Keratinocyte (primary cell): ENCODE measurements around the gene NLGN1. TPM values are rescaled to one million over a fixed set of nuclear protein-coding genes. Genes with fewer than 3 reads are reported as not detected.

Experiments
- DNase-seq: peaks from one replicate; pipeline ENCODE4 v3.0.0-alpha.2; 2011; ENCODE audit warnings: low read depth, missing footprints, low spot score
- FAIRE-seq: peaks from 2 replicates; lab custom pipeline; 2011; peaks lifted over from hg19 to GRCh38; lab: Jason Lieb, UNC
- H2AFZ ChIP-seq: 2 replicates; pipeline ENCODE4 v1.6.0; 2012; ENCODE audit warnings: low read length, control low read depth, inconsistent platforms; ENCODE audit not compliant: control insufficient read depth
- H3K27ac ChIP-seq: 2 replicates; pipeline ENCODE4 v1.5.1; 2011; ENCODE audit warnings: low read length; ENCODE audit not compliant: control insufficient read depth, insufficient read depth
- H3K27me3 ChIP-seq: 3 replicates; pipeline ENCODE4 v1.6.0; 2011; ENCODE audit warnings: low read length; ENCODE audit not compliant: control insufficient read depth, insufficient read depth; ENCODE audit errors: extremely low read depth
- H3K36me3 ChIP-seq, 2 experiments: 2 replicates in 1 of 2; 3 replicates in 1 of 2; pipeline ENCODE4 v1.5.1; 2011; ENCODE audit warnings: low read length in 2 of 2, mild to moderate bottlenecking in 1 of 2; ENCODE audit not compliant: control insufficient read depth in 2 of 2, insufficient read depth in 2 of 2; ENCODE audit errors: extremely low read depth in 1 of 2
- H3K4me1 ChIP-seq: 3 replicates; pipeline ENCODE4 v1.5.1; 2011; ENCODE audit warnings: low read length; ENCODE audit not compliant: control insufficient read depth, insufficient read depth; ENCODE audit errors: extremely low read depth
- H3K4me2 ChIP-seq: 3 replicates; pipeline ENCODE4 v1.6.0; 2011; ENCODE audit warnings: low read depth, low read length; ENCODE audit not compliant: control insufficient read depth, insufficient read depth; ENCODE audit errors: extremely low read depth
- H3K4me3 ChIP-seq, 3 experiments: fragments of 200-600 bp in 1 of 3; sonication (generic) in 1 of 3; 2 replicates in 2 of 3; 3 replicates in 1 of 3; pipeline ENCODE4 v1.5.1; 2011 to 2016; ENCODE audit warnings: low read length in 3 of 3, mild to moderate bottlenecking in 3 of 3, control low read depth in 2 of 3, inconsistent platforms in 1 of 3, low read depth in 1 of 3, mixed read lengths in 1 of 3, mixed run types in 1 of 3, moderate library complexity in 1 of 3; ENCODE audit not compliant: control insufficient read depth in 2 of 3, insufficient read depth in 2 of 3; ENCODE audit errors: extremely low read depth in 1 of 3
- H3K79me2 ChIP-seq: 2 replicates; pipeline ENCODE4 v1.6.0; 2012; ENCODE audit warnings: low read length; ENCODE audit not compliant: control insufficient read depth, insufficient read depth
- H3K9ac ChIP-seq: 3 replicates; pipeline ENCODE4 v1.6.0; 2011; ENCODE audit warnings: low read length; ENCODE audit not compliant: control insufficient read depth, insufficient read depth; ENCODE audit errors: extremely low read depth
- H3K9me1 ChIP-seq: 3 replicates; pipeline ENCODE4 v1.6.0; 2011; ENCODE audit warnings: low read length; ENCODE audit not compliant: control insufficient read depth, insufficient read depth; ENCODE audit errors: extremely low read depth
- H3K9me3 ChIP-seq: 2 replicates; pipeline ENCODE4 v1.5.1; 2012; ENCODE audit warnings: low read depth, low read length; ENCODE audit not compliant: control insufficient read depth
- H4K20me1 ChIP-seq: 3 replicates; pipeline ENCODE4 v1.6.0; 2011; ENCODE audit warnings: low read length; ENCODE audit not compliant: control insufficient read depth, insufficient read depth; ENCODE audit errors: extremely low read depth
- EZH2 ChIP-seq: IDR thresholded peaks from one replicate; pipeline ENCODE4 v1.6.1; 2012; ENCODE audit warnings: inconsistent platforms, mild to moderate bottlenecking, low read length, moderate library complexity
- dilution Hi-C: fragments of 300-500 bp; cut with MboI; formaldehyde crosslinking; loops from one replicate; pipeline ENCODE4 v1.7.0; 2020; ENCODE audit warnings: low sequenced_read_pairs; ENCODE audit not compliant: extremely low pct_ligation_motif_present
- polyA plus RNA-seq, 5 experiments: library from polyadenylated mRNA; depleted of rRNA in 3 of 5; stranded (reverse) in 3 of 5; stranded (forward) in 1 of 5; unstranded in 1 of 5; fragments of >200 nt; gene quantifications; 1 replicate in 1 of 5; 2 replicates in 3 of 5; 3 replicates in 1 of 5; pipeline versions ENCODE4 v1.2.1 to v1.2.3, GENCODE V29; 2011 to 2012; ENCODE audit warnings: missing spikeins in 2 of 5, low read depth in 1 of 5, low replicate concordance in 1 of 5
- TF ChIP-seq, protein P1 (sequence below), 3 experiments: IDR thresholded peaks in 1 of 3; conservative IDR thresholded peaks in 1 of 3; optimal IDR thresholded peaks in 1 of 3; 2 replicates in 2 of 3; 3 replicates in 1 of 3; pipeline versions ENCODE3 to v1.5.1; 2011; ENCODE audit warnings: low read length in 3 of 3, mild to moderate bottlenecking in 3 of 3, moderate library complexity in 2 of 3, control low read depth in 1 of 3, inconsistent platforms in 1 of 3; ENCODE audit not compliant: insufficient read depth in 2 of 3; ENCODE audit errors: extremely low read depth in 1 of 3

NLGN1 gene
- polyA plus RNA-seq, 1 donor (not counting 4 experiments of a cell fraction or from before 2014, with no cell fraction given): not detected

DNA sequence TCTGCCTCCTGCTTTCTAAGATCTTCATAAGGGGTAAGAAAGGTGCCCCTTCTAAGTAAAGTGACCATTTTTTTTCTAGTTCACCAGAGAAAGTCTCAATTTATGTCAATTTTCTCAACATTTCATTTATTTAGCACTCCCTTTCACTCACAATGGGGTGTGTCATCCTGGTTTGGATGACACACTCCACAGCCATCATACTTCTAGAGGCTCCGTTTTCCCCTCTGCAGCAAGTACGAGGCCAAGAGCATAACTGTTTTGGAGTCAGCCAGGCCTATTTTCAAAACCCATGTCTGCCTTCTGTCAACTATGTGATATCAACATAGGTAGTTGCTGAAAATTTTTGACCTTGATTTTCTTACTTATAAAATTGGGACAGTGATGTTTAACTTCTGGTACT, 703.2 kb downstream of the NLGN1 start:
- H3K9ac ChIP-seq: no peak overlapping the region

DNA sequence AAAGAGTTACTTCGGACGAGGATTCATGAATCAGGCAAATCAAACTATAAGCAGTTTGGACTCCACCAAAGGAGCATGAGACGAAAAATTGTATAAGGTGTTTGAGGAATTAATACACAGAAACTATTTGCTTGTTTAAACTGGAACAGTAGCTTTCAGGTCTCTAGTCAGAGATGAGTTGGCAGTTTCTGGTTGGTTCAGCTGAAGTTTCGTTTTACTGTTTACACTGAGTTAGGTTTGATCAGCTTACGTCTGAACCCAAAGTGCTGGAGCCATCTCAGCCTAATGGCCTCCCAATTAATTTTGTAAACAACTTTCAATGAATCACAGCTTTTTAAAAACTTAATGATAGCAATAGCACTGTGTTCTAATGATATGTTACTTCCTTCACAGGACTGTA, 703.7 kb downstream of the NLGN1 start:
- Histone ChIP-seq H3K4me1 (no peaks in the 10 kb centered on the region), H3K9ac (no peak overlapping the region), H4K20me1 (no peaks in the 10 kb centered on the region), H3K4me2 (no peak overlapping the region), H3K9me3 (no peaks in the 10 kb centered on the region), H3K27ac (no peak overlapping the region), H3K36me3 (no peaks in the 10 kb centered on the region), H3K9me1 (no peaks in the 10 kb centered on the region), H3K79me2 (no peaks in the 10 kb centered on the region), H3K4me3 (no peak overlapping the region), H3K27me3 (no peaks in the 10 kb centered on the region), H2AFZ (no peak overlapping the region)
- no peak for DNase-seq
- no peak for FAIRE-seq
- TF ChIP-seq, protein P1, sequence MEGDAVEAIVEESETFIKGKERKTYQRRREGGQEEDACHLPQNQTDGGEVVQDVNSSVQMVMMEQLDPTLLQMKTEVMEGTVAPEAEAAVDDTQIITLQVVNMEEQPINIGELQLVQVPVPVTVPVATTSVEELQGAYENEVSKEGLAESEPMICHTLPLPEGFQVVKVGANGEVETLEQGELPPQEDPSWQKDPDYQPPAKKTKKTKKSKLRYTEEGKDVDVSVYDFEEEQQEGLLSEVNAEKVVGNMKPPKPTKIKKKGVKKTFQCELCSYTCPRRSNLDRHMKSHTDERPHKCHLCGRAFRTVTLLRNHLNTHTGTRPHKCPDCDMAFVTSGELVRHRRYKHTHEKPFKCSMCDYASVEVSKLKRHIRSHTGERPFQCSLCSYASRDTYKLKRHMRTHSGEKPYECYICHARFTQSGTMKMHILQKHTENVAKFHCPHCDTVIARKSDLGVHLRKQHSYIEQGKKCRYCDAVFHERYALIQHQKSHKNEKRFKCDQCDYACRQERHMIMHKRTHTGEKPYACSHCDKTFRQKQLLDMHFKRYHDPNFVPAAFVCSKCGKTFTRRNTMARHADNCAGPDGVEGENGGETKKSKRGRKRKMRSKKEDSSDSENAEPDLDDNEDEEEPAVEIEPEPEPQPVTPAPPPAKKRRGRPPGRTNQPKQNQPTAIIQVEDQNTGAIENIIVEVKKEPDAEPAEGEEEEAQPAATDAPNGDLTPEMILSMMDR (optimal IDR thresholded peaks at IDR 0.05 in 1 of 3, IDR thresholded peaks at IDR 0.05 in 1 of 3, conservative IDR thresholded peaks at IDR 0.05 in 1 of 3; ENCODE audit: extremely low read depth in 1 of 3, insufficient read depth in 2 of 3, low read length in 3 of 3): no peak
- TF ChIP-seq EZH2: no peak
- dilution Hi-C loops: no loop called here

More for the DNA sequence above, 703.2 kb downstream of the NLGN1 start:
- dilution Hi-C loops: no loop called here
- no peaks in the 10 kb centered on the region for H3K27me3 ChIP-seq
- no peaks in the 10 kb centered on the region for H3K79me2 ChIP-seq
- H3K4me1 ChIP-seq: no peaks in the 10 kb centered on the region
- no peaks in the 10 kb centered on the region for H3K9me3 ChIP-seq
- no peak overlapping the region for H3K4me2 ChIP-seq
- H3K27ac ChIP-seq: no peak overlapping the region
- H3K9me1 ChIP-seq: no peaks in the 10 kb centered on the region
- DNase-seq: no peak
- no peak for FAIRE-seq
- H2AFZ ChIP-seq: no peak overlapping the region
- no peaks in the 10 kb centered on the region for H3K36me3 ChIP-seq
- H4K20me1 ChIP-seq: no peaks in the 10 kb centered on the region
- no peak for TF ChIP-seq EZH2
- TF ChIP-seq, protein P1 (optimal IDR thresholded peaks at IDR 0.05 in 1 of 3, IDR thresholded peaks at IDR 0.05 in 1 of 3, conservative IDR thresholded peaks at IDR 0.05 in 1 of 3; ENCODE audit: extremely low read depth in 1 of 3, insufficient read depth in 2 of 3, low read length in 3 of 3): no peak
- H3K4me3 ChIP-seq: no peak overlapping the region
